Keratinocyte (primary cell): Measurements from ENCODE around the gene CNTNAP5. TPM values are rescaled to one million over a fixed set of nuclear protein-coding genes. Genes with fewer than 3 reads are reported as not detected.

Experiments
- DNase-seq: peaks from one replicate; pipeline ENCODE4 v3.0.0-alpha.2; 2011; ENCODE audit warnings: low read depth, missing footprints, low spot score
- FAIRE-seq: peaks from 2 replicates; lab custom pipeline; 2011; peaks lifted over from hg19 to GRCh38; lab: Jason Lieb, UNC
- H2AFZ ChIP-seq: 2 replicates; pipeline ENCODE4 v1.6.0; 2012; ENCODE audit warnings: low read length, control low read depth, inconsistent platforms; ENCODE audit not compliant: control insufficient read depth
- H3K27ac ChIP-seq: 2 replicates; pipeline ENCODE4 v1.5.1; 2011; ENCODE audit warnings: low read length; ENCODE audit not compliant: control insufficient read depth, insufficient read depth
- H3K27me3 ChIP-seq: 3 replicates; pipeline ENCODE4 v1.6.0; 2011; ENCODE audit warnings: low read length; ENCODE audit not compliant: control insufficient read depth, insufficient read depth; ENCODE audit errors: extremely low read depth
- H3K36me3 ChIP-seq, 2 experiments: 2 replicates in 1 of 2; 3 replicates in 1 of 2; pipeline ENCODE4 v1.5.1; 2011; ENCODE audit warnings: low read length in 2 of 2, mild to moderate bottlenecking in 1 of 2; ENCODE audit not compliant: control insufficient read depth in 2 of 2, insufficient read depth in 2 of 2; ENCODE audit errors: extremely low read depth in 1 of 2
- H3K4me1 ChIP-seq: 3 replicates; pipeline ENCODE4 v1.5.1; 2011; ENCODE audit warnings: low read length; ENCODE audit not compliant: control insufficient read depth, insufficient read depth; ENCODE audit errors: extremely low read depth
- H3K4me2 ChIP-seq: 3 replicates; pipeline ENCODE4 v1.6.0; 2011; ENCODE audit warnings: low read depth, low read length; ENCODE audit not compliant: control insufficient read depth, insufficient read depth; ENCODE audit errors: extremely low read depth
- H3K4me3 ChIP-seq, 3 experiments: fragments of 200-600 bp in 1 of 3; sonication (generic) in 1 of 3; 2 replicates in 2 of 3; 3 replicates in 1 of 3; pipeline ENCODE4 v1.5.1; 2011 to 2016; ENCODE audit warnings: low read length in 3 of 3, mild to moderate bottlenecking in 3 of 3, control low read depth in 2 of 3, inconsistent platforms in 1 of 3, low read depth in 1 of 3, mixed read lengths in 1 of 3, mixed run types in 1 of 3, moderate library complexity in 1 of 3; ENCODE audit not compliant: control insufficient read depth in 2 of 3, insufficient read depth in 2 of 3; ENCODE audit errors: extremely low read depth in 1 of 3
- H3K79me2 ChIP-seq: 2 replicates; pipeline ENCODE4 v1.6.0; 2012; ENCODE audit warnings: low read length; ENCODE audit not compliant: control insufficient read depth, insufficient read depth
- H3K9ac ChIP-seq: 3 replicates; pipeline ENCODE4 v1.6.0; 2011; ENCODE audit warnings: low read length; ENCODE audit not compliant: control insufficient read depth, insufficient read depth; ENCODE audit errors: extremely low read depth
- H3K9me1 ChIP-seq: 3 replicates; pipeline ENCODE4 v1.6.0; 2011; ENCODE audit warnings: low read length; ENCODE audit not compliant: control insufficient read depth, insufficient read depth; ENCODE audit errors: extremely low read depth
- H3K9me3 ChIP-seq: 2 replicates; pipeline ENCODE4 v1.5.1; 2012; ENCODE audit warnings: low read depth, low read length; ENCODE audit not compliant: control insufficient read depth
- H4K20me1 ChIP-seq: 3 replicates; pipeline ENCODE4 v1.6.0; 2011; ENCODE audit warnings: low read length; ENCODE audit not compliant: control insufficient read depth, insufficient read depth; ENCODE audit errors: extremely low read depth
- CTCF ChIP-seq, 3 experiments: IDR thresholded peaks in 1 of 3; conservative IDR thresholded peaks in 1 of 3; optimal IDR thresholded peaks in 1 of 3; 2 replicates in 2 of 3; 3 replicates in 1 of 3; pipeline versions ENCODE3 to v1.5.1; 2011; ENCODE audit warnings: low read length in 3 of 3, mild to moderate bottlenecking in 3 of 3, moderate library complexity in 2 of 3, control low read depth in 1 of 3, inconsistent platforms in 1 of 3; ENCODE audit not compliant: insufficient read depth in 2 of 3; ENCODE audit errors: extremely low read depth in 1 of 3
- EZH2 ChIP-seq: IDR thresholded peaks from one replicate; pipeline ENCODE4 v1.6.1; 2012; ENCODE audit warnings: inconsistent platforms, mild to moderate bottlenecking, low read length, moderate library complexity
- dilution Hi-C: fragments of 300-500 bp; cut with MboI; formaldehyde crosslinking; loops from one replicate; pipeline ENCODE4 v1.7.0; 2020; ENCODE audit warnings: low sequenced_read_pairs; ENCODE audit not compliant: extremely low pct_ligation_motif_present
- polyA plus RNA-seq, 5 experiments: library from polyadenylated mRNA; depleted of rRNA in 3 of 5; stranded (reverse) in 3 of 5; stranded (forward) in 1 of 5; unstranded in 1 of 5; fragments of >200 nt; gene quantifications; 1 replicate in 1 of 5; 2 replicates in 3 of 5; 3 replicates in 1 of 5; pipeline versions ENCODE4 v1.2.1 to v1.2.3, GENCODE V29; 2011 to 2012; ENCODE audit warnings: missing spikeins in 2 of 5, low read depth in 1 of 5, low replicate concordance in 1 of 5

Gene CNTNAP5
- polyA plus RNA-seq, 1 donor (not counting 4 experiments of a cell fraction or from before 2014, with no cell fraction given), result not detected

- no peaks in the 10 kb centered on the region for H3K36me3 ChIP-seq
- no peak overlapping the region for H3K4me2 ChIP-seq
- H4K20me1 ChIP-seq, result no peaks in the 10 kb centered on the region
- dilution Hi-C loops, result no loop called here
- no peak for DNase-seq
- H3K79me2 ChIP-seq, result no peaks in the 10 kb centered on the region
- no peak overlapping the region for H3K9ac ChIP-seq
- no peaks in the 10 kb centered on the region for H3K9me1 ChIP-seq
- H3K27me3 ChIP-seq, result no peaks in the 10 kb centered on the region
- H3K9me3 ChIP-seq, result peaks cover 3% of the 10 kb centered on the region
- TF ChIP-seq EZH2, result no peak
- no peak for TF ChIP-seq CTCF (optimal IDR thresholded peaks at IDR 0.05 in 1 of 3, IDR thresholded peaks at IDR 0.05 in 1 of 3, conservative IDR thresholded peaks at IDR 0.05 in 1 of 3; ENCODE audit: extremely low read depth in 1 of 3, insufficient read depth in 2 of 3, low read length in 3 of 3)
- no peak for FAIRE-seq
- no peak overlapping the region for H3K27ac ChIP-seq
- H2AFZ ChIP-seq, result no peak overlapping the region
- H3K4me1 ChIP-seq, result no peaks in the 10 kb centered on the region
- H3K4me3 ChIP-seq, result no peak overlapping the region
Measured at GRCh38 chr2:124316881-124317605, 292.0 kb downstream of the CNTNAP5 start.

- no peaks in the 10 kb centered on the region for H3K9me1 ChIP-seq
- no peak overlapping the region for H3K4me3 ChIP-seq
- no peak overlapping the region for H3K27ac ChIP-seq
- H3K79me2 ChIP-seq, result no peaks in the 10 kb centered on the region
- no peak overlapping the region for H3K4me2 ChIP-seq
- DNase-seq (no peak), FAIRE-seq (no peak)
- H3K27me3 ChIP-seq, result no peaks in the 10 kb centered on the region
- no peaks in the 10 kb centered on the region for H3K36me3 ChIP-seq
- H3K9me3 ChIP-seq, result peaks cover 3% of the 10 kb centered on the region
- H3K4me1 ChIP-seq, result no peaks in the 10 kb centered on the region
- no peaks in the 10 kb centered on the region for H4K20me1 ChIP-seq
- dilution Hi-C loops, result no loop called here
- TF ChIP-seq EZH2, result no peak
- no peak for TF ChIP-seq CTCF (optimal IDR thresholded peaks at IDR 0.05 in 1 of 3, IDR thresholded peaks at IDR 0.05 in 1 of 3, conservative IDR thresholded peaks at IDR 0.05 in 1 of 3; ENCODE audit: extremely low read depth in 1 of 3, insufficient read depth in 2 of 3, low read length in 3 of 3)
- H2AFZ ChIP-seq, result no peak overlapping the region
- no peak overlapping the region for H3K9ac ChIP-seq
Measured at GRCh38 chr2:124317628-124318027, 292.5 kb downstream of the CNTNAP5 start.
